HG03571 (cell line): ENCODE data around the gene FGFR3.
"Not testable (repeated sequence)": the region's sequence is repeated elsewhere in the genome, so short reads cannot be mapped to it uniquely, and the experiment has no call there.

Experiments
- ATAC-seq: cut with Tn5 transposase; IDR thresholded peaks from one replicate; pipeline ENCODE4 v1.9.1; 2021; ENCODE audit not compliant: unreplicated experiment

FGFR3 gene

GRCh38 chr4:1815096-1815996 lies 22.3 kb downstream of the FGFR3 start:
- no peak for ATAC-seq

GRCh38 chr4:1815997-1816860 lies 23.1 kb downstream of the FGFR3 start:
- no peak for ATAC-seq

GRCh38 chr4:1819284-1819683 lies 26.2 kb downstream of the FGFR3 start:
- ATAC-seq: no peak

GRCh38 chr4:1819816-1820215 lies 26.7 kb downstream of the FGFR3 start:
- no peak for ATAC-seq

GRCh38 chr4:1821679-1822567 lies 28.8 kb downstream of the FGFR3 start:
- ATAC-seq: no peak

- ATAC-seq: no peak
These were observed 29.8 kb downstream of the FGFR3 start for GRCh38 chr4:1822568-1823544.

- no peak for ATAC-seq
These were observed 30.4 kb downstream of the FGFR3 start for GRCh38 chr4:1823545-1823932.

GRCh38 chr4:1824746-1825145 lies 31.7 kb downstream of the FGFR3 start:
- no peak for ATAC-seq

- ATAC-seq: no peak
These were observed 32.2 kb downstream of the FGFR3 start for GRCh38 chr4:1825326-1825725.

GRCh38 chr4:1826531-1827350 lies 33.6 kb downstream of the FGFR3 start:
- no peak for ATAC-seq

- no peak for ATAC-seq
These were observed 37.1 kb downstream of the FGFR3 start for GRCh38 chr4:1830234-1830633.

GRCh38 chr4:1830642-1831228 lies 37.6 kb downstream of the FGFR3 start:
- no peak for ATAC-seq

GRCh38 chr4:1831331-1831730 lies 38.2 kb downstream of the FGFR3 start:
- ATAC-seq: no peak

GRCh38 chr4:1832690-1833089 lies 39.6 kb downstream of the FGFR3 start:
- no peak for ATAC-seq

GRCh38 chr4:1833307-1834046 lies 40.4 kb downstream of the FGFR3 start:
- ATAC-seq: no peak

- peak; percentile 65 for ATAC-seq
These were observed 41.1 kb downstream of the FGFR3 start for GRCh38 chr4:1834047-1834775.

- not testable (repeated sequence) for ATAC-seq
These were observed 42.7 kb downstream of the FGFR3 start for GRCh38 chr4:1835836-1836235.
